ENCODE data around the gene INS.
"Not testable (repeated sequence)": the region's sequence is repeated elsewhere in the genome, so short reads cannot be mapped to it uniquely, and the experiment has no call there.

The INS gene

GRCh38 chr11:2128130-2128510 lies 32.9 kb downstream of the INS start:
- Histone ChIP-seq H3K9ac (ENCODE audit: low read depth, low read length) (no peak overlapping the region), H4K20me1 (ENCODE audit: insufficient read depth, low read length) (no peaks in the 10 kb centered on the region; the same call in 1 of the 2 replicates), H3K4me2 (ENCODE audit: insufficient read depth, low read length) (no peak overlapping the region), H3K27ac (ENCODE audit: low read length) (no peak overlapping the region), H3K4me1 (ENCODE audit: insufficient read depth, low read length) (no peaks in the 10 kb centered on the region), H3K79me2 (ENCODE audit: insufficient read depth, low read length) (no peaks in the 10 kb centered on the region), H3K27me3 (ENCODE audit: insufficient read depth, low read length, poor library complexity) (no peaks in the 10 kb centered on the region), H3K4me3 (ENCODE audit: low read depth in 1 of 2, low read length in 2 of 2) (no peak overlapping the region), H3K36me3 (ENCODE audit: insufficient read depth, low read length) (no peaks in the 10 kb centered on the region), H2AFZ (ENCODE audit: low read depth, low read length) (no peak overlapping the region), H3K9me3 (ENCODE audit: insufficient read depth, low read length, severe bottlenecking) (no peaks in the 10 kb centered on the region)
- DNase-seq: no peak
- TF ChIP-seq, protein P1, sequence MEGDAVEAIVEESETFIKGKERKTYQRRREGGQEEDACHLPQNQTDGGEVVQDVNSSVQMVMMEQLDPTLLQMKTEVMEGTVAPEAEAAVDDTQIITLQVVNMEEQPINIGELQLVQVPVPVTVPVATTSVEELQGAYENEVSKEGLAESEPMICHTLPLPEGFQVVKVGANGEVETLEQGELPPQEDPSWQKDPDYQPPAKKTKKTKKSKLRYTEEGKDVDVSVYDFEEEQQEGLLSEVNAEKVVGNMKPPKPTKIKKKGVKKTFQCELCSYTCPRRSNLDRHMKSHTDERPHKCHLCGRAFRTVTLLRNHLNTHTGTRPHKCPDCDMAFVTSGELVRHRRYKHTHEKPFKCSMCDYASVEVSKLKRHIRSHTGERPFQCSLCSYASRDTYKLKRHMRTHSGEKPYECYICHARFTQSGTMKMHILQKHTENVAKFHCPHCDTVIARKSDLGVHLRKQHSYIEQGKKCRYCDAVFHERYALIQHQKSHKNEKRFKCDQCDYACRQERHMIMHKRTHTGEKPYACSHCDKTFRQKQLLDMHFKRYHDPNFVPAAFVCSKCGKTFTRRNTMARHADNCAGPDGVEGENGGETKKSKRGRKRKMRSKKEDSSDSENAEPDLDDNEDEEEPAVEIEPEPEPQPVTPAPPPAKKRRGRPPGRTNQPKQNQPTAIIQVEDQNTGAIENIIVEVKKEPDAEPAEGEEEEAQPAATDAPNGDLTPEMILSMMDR (IDR thresholded peaks at IDR 0.05; ENCODE audit: borderline replicate concordance, extremely low read depth, low read length, poor library complexity, severe bottlenecking): no peak
- ATAC-seq (ENCODE audit: insufficient read depth, low read depth): no peak

GRCh38 chr11:2127482-2128129 lies 33.4 kb downstream of the INS start:
- Histone ChIP-seq H2AFZ (ENCODE audit: low read depth, low read length) (no peak overlapping the region), H3K36me3 (ENCODE audit: insufficient read depth, low read length) (no peaks in the 10 kb centered on the region), H3K4me2 (ENCODE audit: insufficient read depth, low read length) (no peak overlapping the region), H3K9ac (ENCODE audit: low read depth, low read length) (no peak overlapping the region), H3K79me2 (ENCODE audit: insufficient read depth, low read length) (no peaks in the 10 kb centered on the region), H3K27me3 (ENCODE audit: insufficient read depth, low read length, poor library complexity) (no peaks in the 10 kb centered on the region), H3K4me1 (ENCODE audit: insufficient read depth, low read length) (no peaks in the 10 kb centered on the region), H3K9me3 (ENCODE audit: insufficient read depth, low read length, severe bottlenecking) (no peaks in the 10 kb centered on the region), H3K27ac (ENCODE audit: low read length) (no peak overlapping the region), H4K20me1 (ENCODE audit: insufficient read depth, low read length) (no peaks in the 10 kb centered on the region; the same call in 1 of the 2 replicates), H3K4me3 (ENCODE audit: low read depth in 1 of 2, low read length in 2 of 2) (no peak overlapping the region)
- TF ChIP-seq EZH2 (IDR thresholded peaks at IDR 0.05; ENCODE audit: borderline replicate concordance, low read depth, low read length, severe bottlenecking): no peak
- TF ChIP-seq, protein P1 (IDR thresholded peaks at IDR 0.05; ENCODE audit: borderline replicate concordance, extremely low read depth, low read length, poor library complexity, severe bottlenecking): no peak
- no peak for DNase-seq
- ATAC-seq (ENCODE audit: insufficient read depth, low read depth): no peak

DNA sequence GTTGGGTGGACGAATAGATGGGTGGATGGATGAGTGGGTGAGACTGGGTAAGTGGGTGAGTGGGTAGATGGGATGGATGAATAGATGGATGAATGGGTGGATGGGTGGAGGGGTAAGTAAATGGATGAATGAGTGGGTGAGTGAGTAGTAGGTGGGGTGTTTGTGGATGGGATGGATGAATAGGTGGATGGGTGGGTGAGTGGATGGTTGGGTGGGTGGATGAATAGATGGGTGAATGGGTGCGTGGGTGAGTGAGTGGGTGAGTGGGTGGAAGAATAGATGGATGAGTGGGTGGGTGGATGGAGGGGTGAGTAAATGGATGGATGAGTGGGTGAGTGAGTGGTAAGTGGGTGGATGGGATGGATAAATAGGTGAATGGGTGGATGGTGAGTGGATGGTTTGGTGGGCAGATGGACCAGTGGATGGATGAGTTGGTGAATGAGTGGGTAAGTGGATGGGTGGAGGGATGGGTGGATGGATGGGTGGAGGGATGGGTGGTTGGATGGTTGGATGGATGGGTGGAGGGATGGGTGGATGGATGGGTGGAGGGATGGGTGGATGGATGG lies 34.4 kb downstream of the INS start:
- Histone ChIP-seq H3K9ac (ENCODE audit: low read depth, low read length) (no peak overlapping the region), H3K36me3 (ENCODE audit: insufficient read depth, low read length) (no peaks in the 10 kb centered on the region), H3K27me3 (ENCODE audit: insufficient read depth, low read length, poor library complexity) (no peaks in the 10 kb centered on the region), H3K79me2 (ENCODE audit: insufficient read depth, low read length) (no peaks in the 10 kb centered on the region), H4K20me1 (ENCODE audit: insufficient read depth, low read length) (no peaks in the 10 kb centered on the region; the same call in 1 of the 2 replicates), H3K4me1 (ENCODE audit: insufficient read depth, low read length) (no peaks in the 10 kb centered on the region), H3K4me3 (ENCODE audit: low read depth in 1 of 2, low read length in 2 of 2) (no peak overlapping the region), H3K27ac (ENCODE audit: low read length) (no peak overlapping the region), H3K4me2 (ENCODE audit: insufficient read depth, low read length) (no peak overlapping the region), H2AFZ (ENCODE audit: low read depth, low read length) (no peak overlapping the region), H3K9me3 (ENCODE audit: insufficient read depth, low read length, severe bottlenecking) (no peaks in the 10 kb centered on the region)
- TF ChIP-seq, protein P1 (IDR thresholded peaks at IDR 0.05; ENCODE audit: borderline replicate concordance, extremely low read depth, low read length, poor library complexity, severe bottlenecking): no peak
- no peak for TF ChIP-seq EZH2 (IDR thresholded peaks at IDR 0.05; ENCODE audit: borderline replicate concordance, low read depth, low read length, severe bottlenecking)
- ATAC-seq (ENCODE audit: insufficient read depth, low read depth) (no peak), DNase-seq (no peak)

DNA sequence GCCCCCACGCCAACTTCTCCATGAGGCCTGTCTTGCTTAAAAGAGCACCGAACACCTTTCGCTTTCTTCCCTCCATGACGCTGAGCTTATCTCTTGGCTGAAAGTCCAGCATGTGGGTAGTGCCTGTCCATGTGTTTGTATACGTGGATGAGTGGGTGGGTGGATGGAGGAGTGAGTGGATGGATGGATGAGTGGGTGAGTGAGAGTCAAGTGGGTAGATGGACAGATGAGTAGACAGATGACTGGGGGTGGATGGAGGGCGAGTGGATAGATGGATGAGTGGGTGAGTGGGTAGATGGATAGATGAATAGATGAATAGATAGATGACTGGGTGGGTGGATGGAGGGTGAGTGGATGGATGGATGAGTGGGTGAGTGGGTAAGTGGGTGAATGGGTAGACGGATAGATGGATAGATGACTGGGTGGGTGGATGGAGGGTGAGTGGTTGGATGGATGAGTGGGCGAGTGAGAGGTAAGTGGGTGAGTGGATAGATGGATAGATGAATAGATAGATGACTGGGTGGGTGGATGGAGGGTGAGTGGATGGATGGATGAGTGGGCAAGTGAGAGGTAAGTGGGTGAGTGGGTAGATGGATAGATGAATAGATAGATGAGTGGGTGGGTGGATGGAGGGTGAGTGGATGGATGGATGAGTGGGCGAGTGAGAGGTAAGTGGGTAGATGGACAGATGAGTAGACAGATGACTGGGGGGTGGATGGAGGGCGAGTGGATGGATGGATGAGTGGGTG lies 36.1 kb downstream of the INS start:
- H3K79me2 ChIP-seq (ENCODE audit: insufficient read depth, low read length); H4K20me1 ChIP-seq (ENCODE audit: insufficient read depth, low read length); H3K27ac ChIP-seq (ENCODE audit: low read length); H3K4me1 ChIP-seq (ENCODE audit: insufficient read depth, low read length); H3K9me3 ChIP-seq (ENCODE audit: insufficient read depth, low read length, severe bottlenecking); H3K4me2 ChIP-seq (ENCODE audit: insufficient read depth, low read length); ATAC-seq (ENCODE audit: insufficient read depth, low read depth); H3K9ac ChIP-seq (ENCODE audit: low read depth, low read length); H2AFZ ChIP-seq (ENCODE audit: low read depth, low read length); H3K36me3 ChIP-seq (ENCODE audit: insufficient read depth, low read length); H3K27me3 ChIP-seq (ENCODE audit: insufficient read depth, low read length, poor library complexity); DNase-seq; H3K4me3 ChIP-seq (ENCODE audit: low read depth in 1 of 2, low read length in 2 of 2): not testable (repeated sequence)

All from DND-41 (cell line).